D721Med (cell line): Measurements from ENCODE around the gene STARD3.

Source experiments
- DNase-seq: peaks from one replicate; pipeline ENCODE4 v3.0.0; 2011; ENCODE audit warnings: low spot score; ENCODE audit not compliant: insufficient read length
- FAIRE-seq: peaks from 2 replicates; lab custom pipeline; 2011; peaks lifted over from hg19 to GRCh38; lab: Jason Lieb, UNC
- CTCF ChIP-seq: IDR thresholded peaks from 2 replicates; pipeline ENCODE4 v1.5.1; 2012; ENCODE audit warnings: mild to moderate bottlenecking, control low read depth; ENCODE audit not compliant: insufficient read depth; ENCODE audit errors: missing control alignments

The STARD3 gene

GRCh38 chr17:39600997-39601597, 35.8 kb upstream of the STARD3 start:
- FAIRE-seq, result no peak

GRCh38 chr17:39601758-39602532, 35.0 kb upstream of the STARD3 start:
- DNase-seq (no peak), FAIRE-seq (no peak)
- no peak for TF ChIP-seq CTCF

More at GRCh38 chr17:39600997-39601597, 35.8 kb upstream of the STARD3 start:
- DNase-seq, result no peak
- TF ChIP-seq CTCF, result no peak

DNA sequence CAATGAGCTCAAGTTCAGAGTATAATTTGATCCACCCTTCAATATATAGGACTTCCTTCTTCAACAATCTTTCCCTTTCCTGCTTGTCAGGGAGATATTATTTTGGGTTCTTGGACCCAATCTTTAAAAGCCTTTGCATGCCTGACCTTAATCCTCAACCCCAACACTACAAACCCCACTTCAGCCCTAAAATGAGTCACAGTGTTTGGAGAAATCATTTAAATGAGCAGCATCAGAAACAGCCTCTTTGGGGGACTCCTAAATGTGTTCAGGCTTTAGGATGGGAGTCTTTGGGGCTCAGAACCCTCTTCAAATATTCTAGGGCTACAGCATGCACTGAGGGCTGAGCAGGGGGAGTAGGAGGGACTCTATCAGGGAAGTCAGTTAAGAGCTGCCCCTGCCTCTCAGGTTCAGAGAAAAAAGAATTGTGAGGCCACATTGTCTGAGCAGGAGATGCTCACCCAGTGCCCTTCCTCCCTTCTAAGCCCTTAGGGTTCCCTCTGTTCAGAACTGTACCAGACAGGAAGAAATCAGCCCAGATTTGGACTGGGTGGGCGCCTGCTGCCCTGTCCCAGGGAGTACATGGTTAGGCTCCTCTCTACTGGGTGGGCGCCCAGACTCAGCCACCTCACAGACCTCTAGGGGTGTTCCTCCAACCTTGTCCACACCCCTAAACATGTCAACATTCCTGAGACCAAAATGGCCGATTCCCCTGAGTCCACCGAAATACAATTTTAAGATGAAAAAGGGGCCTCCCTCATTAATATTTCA, 34.2 kb upstream of the STARD3 start:
- FAIRE-seq (no peak), DNase-seq (no peak)
- TF ChIP-seq CTCF, result no peak

GRCh38 chr17:39603304-39604016, 33.5 kb upstream of the STARD3 start:
- TF ChIP-seq CTCF, result no peak
- FAIRE-seq, result no peak
- DNase-seq, result no peak

- DNase-seq, result no peak
- no peak for TF ChIP-seq CTCF
- FAIRE-seq, result no peak
These were observed 31.9 kb upstream of the STARD3 start for GRCh38 chr17:39604911-39605491.

GRCh38 chr17:39605492-39606433, 31.2 kb upstream of the STARD3 start:
- DNase-seq, result no peak
- TF ChIP-seq CTCF, result no peak
- no peak for FAIRE-seq
